Measurements from ENCODE around the gene PCCA.
A peak's percentile ranks its signal among the peaks of the same experiment; 100 is the strongest.
"Not testable (repeated sequence)": the region's sequence is repeated elsewhere in the genome, so short reads cannot be mapped to it uniquely, and the experiment has no call there.

The PCCA gene

DNA sequence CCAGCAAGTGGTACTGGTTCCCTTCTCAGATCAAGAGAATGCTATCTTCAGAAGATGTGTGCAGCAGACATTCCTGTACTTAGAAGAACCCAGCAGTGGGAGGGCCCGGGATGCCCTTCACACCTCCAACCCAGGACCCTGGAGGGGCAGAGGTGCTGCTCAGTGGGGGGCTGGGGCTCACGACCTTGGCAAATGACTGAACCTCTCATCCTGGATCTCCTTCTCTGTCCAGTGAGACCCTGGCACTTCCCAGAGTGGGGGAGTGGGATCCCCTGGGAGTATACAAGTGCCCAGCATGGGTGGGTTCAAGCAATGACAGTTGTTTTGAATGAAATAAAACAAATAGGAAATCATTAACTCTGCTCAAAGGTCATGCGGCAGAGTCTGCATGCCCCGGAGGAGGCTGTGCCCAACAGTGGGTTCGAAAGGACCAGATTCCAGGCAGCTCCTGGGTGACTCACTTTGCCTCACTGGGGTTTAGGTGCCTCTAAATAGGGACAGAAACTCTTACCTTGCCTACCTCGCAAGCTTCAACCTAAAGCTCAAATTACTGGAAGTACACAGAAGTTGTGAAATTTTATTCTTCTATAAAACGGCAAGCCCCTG lies 472.8 kb downstream of the PCCA start:
- DNase-seq, result no peak

DNA sequence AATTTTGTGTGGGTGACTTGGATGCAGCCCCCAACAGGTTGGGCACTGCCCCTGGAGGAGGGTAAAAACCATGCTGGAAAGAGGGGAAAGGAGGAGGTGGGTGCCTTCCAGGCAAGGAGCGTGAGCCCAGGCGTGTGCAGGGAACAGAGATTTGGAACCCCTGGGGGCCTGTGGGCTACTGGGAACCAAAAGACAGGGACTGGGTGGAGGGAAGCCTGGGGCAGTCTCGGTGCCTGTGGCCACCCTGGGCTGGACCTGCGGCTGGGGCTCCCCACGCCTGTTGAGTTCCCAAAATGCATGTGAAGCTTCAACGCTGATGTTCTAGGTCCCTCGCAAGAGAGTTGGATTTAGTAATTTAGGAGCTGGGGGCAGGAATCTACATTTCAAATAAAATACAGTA lies 474.9 kb downstream of the PCCA start:
- no peak for DNase-seq

DNA sequence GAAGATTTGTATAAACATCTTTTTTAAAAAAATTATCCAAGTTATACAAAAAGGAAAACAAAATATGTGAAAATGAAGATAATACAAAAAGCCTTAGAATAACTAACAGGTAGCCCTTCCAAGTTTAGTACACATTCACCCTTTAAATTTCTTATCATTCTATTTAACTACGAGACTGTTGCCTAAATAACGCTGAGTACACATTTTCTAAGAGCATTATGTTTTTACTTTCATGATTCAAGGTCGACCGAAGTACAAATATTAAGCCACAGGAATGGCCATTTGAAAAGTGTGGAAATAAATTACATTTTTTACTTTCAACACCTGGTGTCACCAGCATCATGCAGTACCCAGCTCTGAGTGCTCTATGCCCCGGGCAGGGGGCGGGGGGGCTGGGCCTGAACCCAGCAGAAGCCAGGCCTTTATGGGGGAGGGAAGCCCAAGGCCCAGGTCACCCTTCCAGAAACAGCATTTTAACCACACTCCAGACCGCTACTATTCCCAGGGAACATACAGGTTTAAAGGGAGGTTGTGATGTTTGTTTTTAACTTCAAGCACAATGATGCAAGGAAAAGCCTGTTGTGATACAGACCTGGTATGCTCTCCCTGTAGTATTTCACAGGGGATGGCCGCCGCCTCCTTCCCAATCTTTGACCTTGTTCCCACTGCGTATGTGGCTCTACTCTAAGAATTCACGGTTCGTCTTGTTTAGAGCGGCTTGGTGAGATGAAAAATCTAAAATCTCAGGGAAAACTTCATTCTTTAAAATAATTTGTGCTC lies 475.7 kb downstream of the PCCA start:
- DNase-seq, result no peak

DNA sequence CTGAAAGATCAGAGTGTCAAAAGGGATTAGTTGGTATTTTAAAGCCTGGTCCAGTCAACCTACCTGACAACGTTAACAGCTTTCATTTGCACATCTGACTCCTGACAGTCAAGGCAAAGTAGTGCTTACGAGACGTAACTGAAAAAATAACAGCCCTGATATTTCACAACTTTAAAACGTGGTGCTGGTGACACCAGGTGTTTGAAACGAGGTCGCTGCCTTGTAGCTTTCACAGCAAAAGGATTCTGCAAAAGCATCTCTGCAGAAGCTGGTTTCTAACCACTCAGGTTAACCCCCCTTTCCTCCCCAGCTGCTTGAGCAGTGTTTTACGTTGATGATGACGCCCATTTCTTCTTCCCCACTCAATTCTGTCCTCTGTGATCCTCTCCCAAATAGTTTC lies 476.4 kb downstream of the PCCA start:
- no peak for DNase-seq

DNA sequence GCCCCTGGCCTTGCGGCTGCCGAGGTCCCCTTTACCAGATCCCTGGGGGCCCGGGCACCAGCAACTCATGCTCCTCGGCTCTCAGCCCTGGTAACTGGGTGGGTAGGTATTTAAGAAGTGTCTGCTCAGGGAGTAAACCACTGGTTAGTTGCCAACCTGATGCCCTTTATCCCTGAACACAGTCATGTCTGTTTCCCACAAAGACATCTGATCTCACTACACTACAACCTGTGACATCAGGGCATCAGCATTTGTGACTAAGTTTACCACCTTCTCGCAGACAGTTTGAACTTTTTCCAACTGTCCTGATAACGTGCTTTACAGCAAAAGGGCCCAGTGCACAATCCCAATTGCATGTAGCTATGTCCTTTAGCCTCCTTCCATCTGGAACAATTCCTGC lies 477.6 kb downstream of the PCCA start:
- DNase-seq, result no peak

DNA sequence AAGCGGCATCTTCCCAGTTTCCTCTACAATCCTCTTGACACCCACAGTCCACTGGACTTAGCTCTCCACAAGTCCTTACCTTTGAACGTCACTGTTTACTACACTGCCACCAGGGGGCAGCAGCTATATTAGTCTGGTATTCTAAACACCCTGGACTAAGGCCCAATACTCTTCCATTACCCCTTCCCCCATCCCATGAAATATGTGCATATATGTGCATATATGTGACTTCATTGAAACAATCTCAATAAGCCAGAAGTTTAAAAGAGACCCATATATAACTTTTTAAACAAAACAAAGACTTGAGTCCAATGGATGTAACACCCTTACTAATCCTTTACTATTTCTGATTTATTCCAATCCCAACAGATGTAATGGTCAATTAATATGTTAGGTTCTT lies 484.2 kb downstream of the PCCA start:
- DNase-seq, result peak; percentile 72

DNA sequence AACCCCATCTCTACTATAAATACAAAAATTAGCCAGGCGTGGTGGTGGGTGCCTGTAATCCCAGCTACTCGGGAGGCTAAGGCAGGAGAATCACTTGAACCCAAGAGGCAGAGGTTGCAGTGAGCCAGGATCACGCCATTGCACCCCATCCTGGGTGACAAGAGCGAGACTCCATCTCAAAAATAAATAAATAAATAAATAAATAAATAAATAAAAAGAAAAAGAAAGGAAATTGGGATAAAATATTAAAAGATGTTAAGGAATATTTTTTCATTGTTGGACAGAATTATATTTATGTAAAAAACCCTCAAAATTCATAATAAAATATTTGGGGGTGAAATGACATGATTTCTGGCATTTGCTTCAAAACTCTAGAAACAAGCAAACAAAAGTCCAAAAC lies 488.3 kb downstream of the PCCA start:
- not testable (repeated sequence) for DNase-seq
